HG02588 (cell line): ENCODE results near the gene TRIM32.

Experiments
- ATAC-seq: cut with Tn5 transposase; IDR thresholded peaks from one replicate; pipeline ENCODE4 v1.9.1; 2021; ENCODE audit warnings: mild to moderate bottlenecking, moderate library complexity; ENCODE audit not compliant: unreplicated experiment

The TRIM32 gene

GRCh38 chr9:116687074-116687753, at the start of gene TRIM32:
TRIM32 (plus strand) TSS chr9:116687305; CDS start chr9:116697743, 10,438 bp downstream.
- ATAC-seq: peak; percentile 99

- ATAC-seq: no peak
Observed at GRCh38 chr9:116639251-116639741, 47.8 kb upstream of the TRIM32 start.

- no peak for ATAC-seq
Observed at GRCh38 chr9:116641292-116642059, 45.6 kb upstream of the TRIM32 start.

- ATAC-seq: no peak
Observed at GRCh38 chr9:116643691-116644090, 43.4 kb upstream of the TRIM32 start.

GRCh38 chr9:116644091-116644688, 42.9 kb upstream of the TRIM32 start:
- no peak for ATAC-seq

- ATAC-seq: peak; percentile 49
Observed at GRCh38 chr9:116646661-116647514, 40.2 kb upstream of the TRIM32 start.

GRCh38 chr9:116647515-116647809, 39.6 kb upstream of the TRIM32 start:
- no peak for ATAC-seq

GRCh38 chr9:116653348-116654058, 33.6 kb upstream of the TRIM32 start:
- ATAC-seq: no peak

- no peak for ATAC-seq
Observed at GRCh38 chr9:116654059-116654355, 33.1 kb upstream of the TRIM32 start.

GRCh38 chr9:116656501-116656971, 30.6 kb upstream of the TRIM32 start:
- ATAC-seq: no peak

- ATAC-seq: no peak
Observed at GRCh38 chr9:116656977-116657376, 30.1 kb upstream of the TRIM32 start.

- no peak for ATAC-seq
Observed at GRCh38 chr9:116658265-116658664, 28.8 kb upstream of the TRIM32 start.

GRCh38 chr9:116661037-116661954, 25.8 kb upstream of the TRIM32 start:
- ATAC-seq: peak; percentile 58

- ATAC-seq: no peak
Observed at GRCh38 chr9:116662646-116663310, 24.3 kb upstream of the TRIM32 start.

GRCh38 chr9:116663581-116663980, 23.5 kb upstream of the TRIM32 start:
- ATAC-seq: no peak

GRCh38 chr9:116668970-116669695, 18.0 kb upstream of the TRIM32 start:
- no peak for ATAC-seq

- no peak for ATAC-seq
Observed at GRCh38 chr9:116671605-116672004, 15.5 kb upstream of the TRIM32 start.

GRCh38 chr9:116673375-116673774, 13.7 kb upstream of the TRIM32 start:
- no peak for ATAC-seq
